HG02870 (cell line): ENCODE data around the gene SUPT4H1.

Source experiments
- ATAC-seq: cut with Tn5 transposase; IDR thresholded peaks from one replicate; pipeline ENCODE4 v1.9.1; 2021; ENCODE audit warnings: mild to moderate bottlenecking, moderate library complexity; ENCODE audit not compliant: unreplicated experiment

Gene SUPT4H1

GRCh38 chr17:58330997-58331814 lies 20.8 kb downstream of the SUPT4H1 start:
- ATAC-seq = no peak

DNA sequence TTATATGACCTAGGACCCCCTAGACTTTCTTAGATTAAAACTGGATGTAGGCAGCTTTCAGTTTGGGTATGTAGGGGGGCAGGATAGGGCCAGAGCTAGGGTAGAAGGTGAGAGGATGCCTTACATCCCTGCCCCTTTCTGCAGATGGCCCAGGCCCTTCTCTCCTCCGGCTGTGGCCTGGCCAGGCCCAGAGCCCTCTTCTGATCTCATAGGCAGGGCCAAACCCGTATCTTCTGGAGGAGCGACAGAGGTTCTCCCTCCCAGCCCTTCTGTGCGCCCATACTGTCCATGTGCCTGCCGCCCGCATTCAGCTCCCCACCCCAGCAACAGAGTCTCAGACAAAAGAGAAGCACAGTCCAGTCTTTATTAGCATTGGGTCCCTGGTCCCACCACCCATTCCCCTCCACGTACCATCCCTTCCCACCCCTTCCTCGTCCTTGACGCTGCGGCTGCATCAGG lies 21.4 kb downstream of the SUPT4H1 start:
- ATAC-seq = no peak

- ATAC-seq = peak; percentile 6
These were observed 22.0 kb downstream of the SUPT4H1 start for GRCh38 chr17:58329810-58330537.

GRCh38 chr17:58329035-58329809 lies 22.8 kb downstream of the SUPT4H1 start:
- peak; percentile 35 for ATAC-seq

DNA sequence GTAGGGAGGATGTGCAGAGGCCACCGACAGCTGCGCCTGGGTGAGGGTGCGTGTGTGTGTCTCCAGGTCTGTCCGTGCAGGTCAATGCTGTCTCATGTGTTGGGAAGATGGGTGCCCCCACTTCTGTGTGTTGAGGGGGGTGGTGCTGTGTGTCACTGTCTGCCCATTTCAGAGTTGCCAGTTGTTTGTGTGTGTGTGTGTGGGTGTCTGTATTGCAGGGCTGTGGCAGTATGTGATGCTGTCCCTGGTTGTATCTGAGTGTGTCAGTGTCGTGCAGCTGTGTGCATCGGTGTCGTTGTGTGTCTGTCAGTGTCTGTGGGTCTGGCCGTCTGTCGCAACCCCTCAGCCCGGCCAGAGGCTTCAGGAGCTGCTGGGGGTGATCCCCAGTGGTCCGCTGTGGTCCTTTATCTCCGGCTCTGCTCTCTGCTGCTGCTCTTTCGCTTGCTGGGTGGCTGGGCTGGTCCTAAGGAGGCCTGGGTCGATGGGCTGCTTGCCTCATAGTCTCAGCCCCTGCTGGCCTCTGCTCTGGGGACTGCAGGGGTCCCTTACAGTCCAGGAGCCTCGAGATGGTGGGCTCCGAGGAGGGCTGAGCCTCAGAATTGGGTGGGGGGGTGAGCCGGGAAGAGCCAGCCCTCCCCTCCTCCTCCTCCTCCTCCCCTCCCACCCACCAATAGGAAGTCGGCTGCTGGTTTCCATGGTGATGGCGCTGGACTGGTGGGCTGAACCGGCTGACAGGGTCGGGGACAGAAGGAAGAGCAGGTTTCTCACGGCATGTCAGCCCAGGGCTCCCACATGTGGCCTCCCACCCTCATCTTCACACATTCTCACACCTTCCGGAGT lies 23.6 kb downstream of the SUPT4H1 start, which contains the start of gene TSPOAP1:
Gene TSPOAP1, minus strand, starts transcription at position 601 of the 840 bp plus-strand sequence. CDS start 875 bp downstream, outside the sequence.
- no peak for ATAC-seq

GRCh38 chr17:58327363-58328194 lies 24.4 kb downstream of the SUPT4H1 start:
- ATAC-seq = no peak

DNA sequence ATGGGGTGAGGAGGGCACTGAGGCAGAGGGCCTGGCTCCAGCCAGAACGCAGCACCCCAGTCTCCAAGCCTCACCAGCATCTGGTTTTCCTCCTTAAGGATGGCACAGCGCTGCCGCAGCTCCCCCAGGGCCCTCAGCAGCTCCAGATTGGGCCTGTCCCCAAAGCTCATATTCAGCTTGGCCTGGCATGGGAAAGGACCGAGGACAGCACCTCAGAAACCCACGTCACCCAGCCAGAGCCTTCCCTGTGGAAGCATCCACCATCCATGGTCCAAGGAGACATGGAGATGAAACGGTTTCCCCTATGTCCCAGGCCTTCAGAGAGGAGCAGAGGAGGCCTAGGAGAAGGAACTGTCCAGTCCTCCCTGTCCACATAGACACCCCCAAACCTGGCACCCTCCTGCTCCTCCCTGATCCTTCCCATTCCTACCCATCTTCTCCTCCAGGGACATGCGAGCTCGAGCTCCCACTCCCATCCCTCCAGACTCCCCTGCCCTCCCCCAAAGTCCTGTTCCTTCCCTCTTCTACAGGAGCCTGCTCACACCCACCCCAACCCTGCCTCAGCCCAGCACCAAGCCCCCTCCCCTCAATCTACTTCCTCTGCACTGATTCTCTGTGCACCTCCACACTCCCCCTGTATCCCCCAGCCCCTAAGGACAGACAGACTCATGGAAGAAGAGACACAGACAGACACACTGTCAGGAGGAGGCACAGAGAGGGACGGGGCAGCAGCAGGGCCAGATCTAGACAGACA lies 25.2 kb downstream of the SUPT4H1 start:
- no peak for ATAC-seq

GRCh38 chr17:58325976-58326468 lies 26.0 kb downstream of the SUPT4H1 start:
- ATAC-seq = no peak

DNA sequence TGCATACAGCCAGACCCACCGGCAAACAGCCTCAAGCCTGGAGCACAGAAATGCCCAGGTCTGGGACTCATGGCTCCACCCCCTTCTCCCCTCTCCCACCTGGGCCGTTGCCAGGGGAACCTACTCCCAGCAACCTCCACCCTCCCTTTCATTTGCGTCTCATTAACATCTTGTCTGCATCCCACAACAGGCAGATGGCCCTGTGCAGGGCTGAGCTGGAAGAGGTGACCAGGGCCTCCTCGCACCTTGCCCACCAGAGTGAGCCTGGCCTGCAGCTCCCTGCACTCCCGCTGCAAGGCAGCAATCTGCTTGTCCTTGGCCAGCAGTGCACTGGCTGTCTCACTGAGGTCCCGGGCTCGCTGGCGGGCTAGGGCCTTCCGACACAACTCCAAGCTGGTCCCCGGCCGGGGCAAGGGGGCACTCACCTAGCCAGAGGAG lies 26.7 kb downstream of the SUPT4H1 start:
- ATAC-seq = no peak

DNA sequence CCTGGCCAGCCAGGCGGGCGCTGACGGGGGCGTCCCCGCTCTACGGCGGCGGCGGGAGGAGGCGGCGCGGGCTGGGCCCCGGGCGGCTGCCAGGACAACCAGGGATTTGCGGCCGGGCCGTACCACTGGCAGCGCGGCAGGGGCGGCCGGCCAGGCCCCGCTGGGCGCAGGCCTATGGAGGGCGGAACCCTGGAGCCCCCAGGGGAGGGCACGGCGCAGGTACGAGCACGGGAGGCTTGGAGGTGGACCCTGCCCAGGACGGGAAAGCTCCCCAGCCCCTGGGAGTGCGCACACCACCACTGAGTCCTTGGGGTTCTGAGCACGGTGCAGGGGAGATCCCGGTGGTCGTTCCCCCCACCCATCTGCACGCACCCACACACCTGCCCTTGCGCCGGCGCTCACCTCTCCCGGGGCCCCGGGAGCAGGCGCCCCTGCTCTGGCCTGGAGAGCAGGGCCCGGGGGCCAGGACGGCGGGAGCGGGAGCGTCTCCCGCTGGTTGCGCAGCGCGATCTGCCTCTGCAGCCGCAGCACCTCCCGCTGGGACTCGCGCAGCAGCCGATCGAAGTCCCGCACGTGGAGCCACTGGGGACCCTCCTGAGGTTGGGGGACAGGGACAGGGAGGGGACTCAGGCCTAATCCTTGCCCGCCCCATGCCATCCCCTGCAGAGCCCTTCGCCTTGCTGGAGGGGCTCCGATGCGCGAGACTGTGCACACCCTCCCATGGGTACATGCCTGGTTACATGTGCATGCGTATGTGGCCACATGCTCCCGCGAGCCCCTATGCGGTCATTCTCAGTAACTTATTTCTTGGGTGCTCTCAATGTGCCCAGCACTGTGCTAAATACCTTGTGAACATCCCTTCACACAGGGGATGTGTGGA lies 27.4 kb downstream of the SUPT4H1 start:
- no peak for ATAC-seq

DNA sequence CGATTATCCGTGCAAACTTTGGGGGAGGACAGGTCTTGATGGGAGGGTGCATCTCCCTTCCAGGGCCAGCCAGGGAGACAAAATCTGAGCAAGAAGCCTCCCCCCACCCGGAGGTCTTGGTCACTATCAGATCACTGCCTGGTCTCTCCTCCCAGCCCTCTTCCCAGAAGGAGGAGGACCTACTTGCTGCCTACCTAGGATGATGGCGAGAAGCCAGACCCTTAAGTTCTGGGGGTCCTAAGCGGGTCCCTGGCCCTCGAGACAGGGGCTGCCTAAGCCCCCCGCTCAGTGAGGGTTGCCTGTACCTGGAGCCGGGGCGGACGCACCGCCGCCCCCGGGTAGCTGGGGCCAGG lies 28.0 kb downstream of the SUPT4H1 start:
- ATAC-seq = no peak

- no peak for ATAC-seq
These were observed 28.5 kb downstream of the SUPT4H1 start for GRCh38 chr17:58323366-58324055.

DNA sequence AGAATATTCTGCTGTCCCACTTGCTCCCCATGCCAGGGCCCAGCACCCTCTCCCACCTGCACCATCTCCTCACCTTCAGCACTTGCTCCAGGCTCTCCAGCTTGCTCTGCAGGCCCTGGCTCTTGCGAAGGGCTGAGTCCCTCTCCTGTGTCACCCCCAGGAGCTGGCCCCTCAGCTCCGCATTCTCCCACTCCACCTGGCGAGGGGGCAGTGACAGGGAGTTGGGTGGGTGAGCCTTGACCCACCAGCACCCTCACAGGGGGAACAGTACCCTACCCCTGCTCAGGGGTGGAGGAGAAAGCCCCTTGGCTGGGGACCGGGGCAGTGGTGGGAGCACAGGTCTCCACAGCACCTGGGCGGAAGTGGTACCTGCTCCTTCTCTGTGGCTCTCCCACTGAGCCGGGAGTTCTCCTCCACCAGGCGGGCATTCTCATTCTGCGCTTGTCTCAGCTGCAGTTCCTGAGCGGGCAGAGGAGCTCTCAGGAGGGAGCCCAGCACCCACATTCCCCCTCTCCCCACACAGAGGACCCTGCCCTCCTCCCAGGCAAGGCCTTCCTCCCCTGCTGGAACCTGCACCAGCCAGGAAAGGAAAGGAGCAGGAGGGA lies 29.3 kb downstream of the SUPT4H1 start:
- ATAC-seq = no peak

GRCh38 chr17:58321571-58322525 lies 30.2 kb downstream of the SUPT4H1 start:
- ATAC-seq = no peak

DNA sequence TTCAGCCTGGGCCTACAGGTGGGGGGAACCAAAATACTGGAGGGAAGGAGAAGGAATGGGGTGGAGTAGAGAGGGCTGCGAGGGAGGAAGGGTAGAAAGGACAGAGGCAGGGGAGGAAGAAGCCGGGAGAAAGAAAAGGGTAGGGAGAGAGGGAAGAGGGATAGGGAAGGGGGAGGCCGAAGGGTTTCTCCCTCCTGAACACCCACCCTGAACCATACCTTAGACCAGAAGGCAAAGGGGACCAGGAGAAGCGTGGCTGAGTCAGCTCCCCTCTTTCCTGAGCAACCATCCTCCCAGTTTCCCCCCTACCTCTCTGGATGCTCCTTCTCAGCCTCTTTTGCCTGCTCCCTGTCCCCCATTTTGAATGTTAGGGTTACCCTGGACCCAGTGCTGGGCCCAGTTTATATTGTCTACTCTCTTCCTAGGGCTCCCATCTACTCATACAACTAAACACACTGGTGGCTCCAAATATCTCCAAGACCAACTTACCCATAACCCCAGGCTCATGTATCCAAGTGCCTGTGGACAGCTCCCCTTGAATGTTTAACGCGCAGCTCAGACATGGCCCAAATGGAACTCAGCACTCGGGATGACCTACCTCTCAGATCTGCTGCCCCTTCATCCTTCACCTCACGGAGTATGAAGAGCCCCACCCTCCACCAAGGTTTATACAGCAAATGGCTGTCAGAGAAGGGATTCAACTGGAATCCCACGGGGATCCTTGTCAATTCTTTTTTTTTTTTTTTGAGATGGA lies 31.3 kb downstream of the SUPT4H1 start:
- no peak for ATAC-seq
